ENCODE results near the gene MRPS5. TPM values are rescaled to one million over a fixed set of nuclear protein-coding genes. Genes with fewer than 3 reads are reported as not detected.

MRPS5 gene
- total RNA-seq, 1 experiment from 2014 or later = 103 TPM

DNA sequence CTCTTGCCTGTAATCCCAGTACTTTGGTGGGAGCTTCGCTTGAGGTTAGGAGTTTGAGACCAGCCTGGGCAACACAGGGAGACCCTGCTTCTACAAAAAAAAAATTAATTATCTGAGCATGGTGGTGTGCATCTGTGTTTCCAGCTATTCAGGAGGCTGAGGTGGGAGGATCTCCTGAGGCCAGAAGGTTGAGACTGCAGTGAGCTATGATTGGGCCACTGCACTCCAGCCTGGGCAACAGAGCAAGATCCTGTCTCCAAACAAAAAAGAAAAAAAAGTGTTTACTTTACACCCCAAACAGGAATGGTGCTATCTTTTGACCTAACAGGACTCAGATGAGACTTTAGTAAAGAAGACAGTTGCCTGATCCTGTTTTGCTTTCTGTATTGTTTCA lies 60.5 kb downstream of the MRPS5 start:
- DNase-seq (ENCODE audit: low spot score) = no peak

DNA sequence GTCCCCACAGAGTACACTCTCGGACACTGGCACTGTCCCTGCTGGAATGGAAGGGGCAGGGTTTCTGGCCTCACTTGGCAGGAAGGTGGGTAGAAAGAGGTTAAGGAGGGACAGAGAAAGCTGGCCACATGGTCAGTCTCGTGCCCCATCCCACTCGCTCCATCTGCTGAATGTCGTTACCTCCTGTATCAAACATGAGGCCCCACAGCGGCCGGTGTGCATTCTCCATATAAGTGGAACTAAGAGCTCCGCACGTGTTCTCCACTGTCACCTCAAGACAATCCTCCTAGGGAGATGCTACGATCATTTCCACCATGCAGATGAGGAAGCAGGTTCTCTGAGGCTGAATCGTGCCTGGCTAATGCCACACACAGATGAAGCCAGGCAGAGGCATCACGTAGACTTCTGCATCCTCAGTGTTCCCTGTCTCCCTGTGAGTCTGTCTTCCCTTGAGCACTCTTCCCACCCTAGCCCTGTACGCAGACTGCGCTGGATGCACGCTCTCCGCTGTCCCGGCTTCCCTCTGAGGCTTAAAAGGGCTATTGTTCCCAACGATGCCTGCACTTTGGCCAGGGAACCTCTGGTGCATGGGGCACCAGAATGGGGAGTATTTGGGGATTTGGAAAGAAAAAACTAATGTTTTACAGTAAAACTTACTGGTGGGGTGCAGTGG lies 61.0 kb downstream of the MRPS5 start:
- no peak for DNase-seq (ENCODE audit: low spot score)

DNA sequence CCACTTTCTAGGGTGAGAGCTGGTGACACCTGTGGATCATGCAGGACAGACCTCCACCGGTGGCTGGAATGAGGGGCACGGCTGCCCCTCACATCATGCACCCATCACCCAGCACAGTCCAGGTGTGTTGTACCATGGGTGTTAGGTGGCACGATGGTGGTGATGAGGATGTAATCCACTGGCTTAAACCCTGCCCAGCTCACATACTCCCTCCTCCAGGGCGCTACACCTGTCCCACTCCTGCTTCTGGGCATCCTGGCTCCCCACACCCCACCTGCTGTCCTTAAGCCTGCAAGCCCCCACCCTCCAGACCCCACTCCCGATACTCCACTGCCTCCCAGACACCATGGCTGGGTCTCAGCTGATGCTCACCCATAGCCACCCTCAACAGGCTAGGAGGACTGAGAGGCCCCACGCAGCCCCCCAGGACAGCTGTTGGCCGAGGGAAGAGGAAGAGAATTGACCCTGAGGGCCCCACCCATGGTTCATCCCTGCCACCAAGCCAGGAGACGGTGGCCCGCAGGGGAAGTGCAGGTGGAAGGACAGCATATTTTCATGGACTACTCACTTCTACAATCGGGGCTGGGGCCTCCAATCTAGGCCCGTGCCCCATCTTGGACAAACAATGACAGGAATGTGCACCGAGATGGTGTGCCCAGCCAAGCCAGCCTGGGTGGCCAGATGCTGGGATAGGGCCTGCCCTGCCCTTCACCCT lies 61.8 kb downstream of the MRPS5 start:
- peak; percentile 26 for DNase-seq (ENCODE audit: low spot score)

DNA sequence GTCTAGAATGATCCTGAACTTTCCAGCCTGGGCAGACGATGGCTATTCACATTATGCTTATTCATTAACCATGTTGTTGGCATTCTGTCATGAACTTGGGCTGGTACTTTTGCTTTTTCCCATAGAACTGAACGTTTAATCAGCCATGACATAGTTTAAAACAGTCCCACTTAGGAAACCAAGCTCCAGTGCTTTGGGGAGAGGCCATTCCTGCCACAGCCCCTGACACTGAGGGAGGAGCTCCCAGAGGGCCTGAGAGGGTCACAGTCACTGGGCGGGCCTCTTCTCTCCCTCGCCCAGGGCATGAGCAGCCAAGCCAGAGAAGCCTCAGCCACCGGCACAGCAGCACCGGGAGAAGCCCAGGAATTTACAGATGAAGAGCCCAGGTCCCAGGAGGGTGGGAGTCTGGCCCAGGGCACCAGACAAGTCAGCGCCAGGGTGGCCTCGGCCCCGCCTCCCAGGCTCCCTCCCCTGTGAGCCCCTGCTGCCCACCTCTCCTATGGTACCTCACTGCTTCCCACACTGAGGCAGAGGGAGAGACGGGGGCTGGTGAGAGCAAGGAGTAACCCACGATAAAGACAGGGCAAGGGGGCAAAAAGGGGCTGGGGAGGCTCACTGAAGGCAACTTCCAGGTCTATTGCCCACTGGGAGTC lies 62.5 kb downstream of the MRPS5 start:
- no peak for DNase-seq (ENCODE audit: low spot score)

DNA sequence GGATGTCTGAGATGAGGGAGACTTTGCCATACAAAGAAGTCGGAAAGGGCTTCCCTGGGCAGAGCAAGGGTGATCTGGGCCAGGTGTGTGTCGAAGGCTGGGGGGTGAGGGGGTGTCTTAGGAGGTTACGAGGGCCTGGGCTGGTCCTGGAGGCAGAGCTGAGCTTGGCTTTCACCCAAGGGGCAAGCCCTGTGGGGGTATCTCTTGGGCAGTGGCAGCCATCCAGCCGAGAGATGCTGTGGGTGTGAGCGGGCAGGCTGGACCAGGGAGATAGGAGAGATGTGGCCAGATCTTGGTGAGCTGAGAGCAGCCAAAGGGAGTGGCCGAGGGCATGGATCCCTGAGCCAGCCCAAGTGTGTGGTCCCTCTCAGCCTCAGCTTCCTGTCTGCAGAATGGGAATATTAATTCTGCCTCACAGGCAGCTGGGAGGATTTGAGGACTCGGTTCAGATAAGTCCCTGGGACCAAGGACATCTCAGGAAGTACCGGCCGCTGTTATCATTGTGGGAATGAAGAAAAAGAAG lies 63.1 kb downstream of the MRPS5 start:
- no peak for DNase-seq (ENCODE audit: low spot score)

DNA sequence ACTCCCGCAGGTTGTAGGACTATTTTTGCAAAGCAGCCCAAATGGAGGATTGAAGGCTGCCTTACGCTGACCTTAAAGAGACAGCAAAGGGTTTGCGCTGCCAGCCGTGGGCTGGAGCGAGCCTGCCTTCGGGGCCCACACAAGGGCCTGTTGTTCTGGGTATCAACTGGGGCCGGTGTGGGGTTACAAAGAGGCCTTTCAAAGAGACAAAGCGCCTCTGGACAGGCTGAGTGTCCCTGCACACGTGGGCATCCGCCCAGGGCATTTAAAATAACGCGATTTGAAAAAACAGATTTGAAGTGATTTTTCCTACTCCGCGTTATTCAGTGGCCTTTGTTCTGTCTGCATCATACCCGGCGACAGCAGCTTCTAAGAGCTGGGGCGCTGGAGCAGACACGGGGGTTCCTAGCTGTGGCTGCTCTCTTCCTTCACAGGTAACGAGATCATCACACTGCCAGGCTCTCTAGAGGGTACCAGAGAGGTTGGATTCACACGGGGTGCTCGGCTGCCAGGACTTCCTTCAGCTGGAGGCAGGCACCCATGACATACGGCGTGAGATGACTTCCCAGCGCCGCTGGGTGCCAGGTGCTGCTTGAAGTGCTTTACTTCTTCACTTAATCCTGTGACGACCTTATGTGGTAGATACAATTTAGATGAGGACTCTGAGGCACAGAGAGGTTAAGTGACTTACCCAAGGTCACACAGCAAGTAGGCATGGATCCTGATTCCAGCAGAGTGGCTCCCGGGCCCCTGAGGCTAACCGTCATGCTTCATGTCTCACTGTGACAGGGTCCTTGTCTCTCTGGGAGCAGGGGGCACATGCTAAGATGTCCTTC lies 63.9 kb downstream of the MRPS5 start:
- no peak for DNase-seq (ENCODE audit: low spot score)

DNA sequence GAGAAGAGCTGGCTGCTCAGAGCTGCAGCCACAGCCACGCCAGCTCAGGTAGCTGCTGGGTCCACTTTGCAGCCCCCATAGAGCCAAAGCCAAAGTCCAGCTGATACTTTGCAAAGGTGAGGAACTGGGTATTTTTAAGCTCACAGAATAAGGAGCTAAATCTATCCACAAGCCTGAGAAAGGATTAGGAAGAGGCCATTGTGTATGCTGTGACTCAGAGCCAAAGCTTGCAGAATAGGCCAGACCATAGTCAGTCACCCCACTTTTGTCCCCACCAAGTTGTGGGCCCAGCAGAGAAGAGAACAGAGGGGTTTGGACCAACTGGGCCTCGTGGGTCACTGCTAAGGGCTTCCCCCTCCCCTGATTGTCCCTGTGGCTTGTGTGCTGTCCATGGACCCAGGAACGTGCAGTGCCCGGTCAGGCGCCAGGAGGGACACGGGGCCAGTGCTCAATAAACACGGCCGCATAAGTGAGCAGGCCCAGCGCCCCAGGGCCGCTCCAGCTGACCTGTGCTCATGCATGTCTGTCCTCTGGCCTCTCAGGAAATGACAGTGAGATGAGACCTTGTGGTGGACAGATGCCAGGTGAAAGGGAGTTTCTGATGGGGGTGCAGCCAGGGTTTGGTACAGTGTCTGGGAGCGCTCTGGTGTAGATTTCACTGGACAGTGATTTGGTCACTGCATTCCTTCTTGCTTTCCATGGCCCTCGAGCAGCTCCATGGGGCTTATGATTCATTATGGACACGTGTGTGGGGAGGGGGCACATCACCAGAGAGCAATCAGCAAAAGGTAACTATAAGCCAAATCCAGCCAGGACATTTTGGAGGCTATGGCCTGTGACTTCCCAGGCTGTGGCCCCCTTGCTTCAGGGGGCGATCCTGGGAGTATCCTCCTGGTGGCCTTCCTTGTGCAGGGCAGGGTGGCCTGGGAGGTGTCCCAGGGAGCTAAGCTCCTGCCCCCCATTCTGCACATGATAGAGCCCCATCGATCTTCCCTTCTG lies 64.8 kb downstream of the MRPS5 start:
- DNase-seq (ENCODE audit: low spot score) = no peak

DNA sequence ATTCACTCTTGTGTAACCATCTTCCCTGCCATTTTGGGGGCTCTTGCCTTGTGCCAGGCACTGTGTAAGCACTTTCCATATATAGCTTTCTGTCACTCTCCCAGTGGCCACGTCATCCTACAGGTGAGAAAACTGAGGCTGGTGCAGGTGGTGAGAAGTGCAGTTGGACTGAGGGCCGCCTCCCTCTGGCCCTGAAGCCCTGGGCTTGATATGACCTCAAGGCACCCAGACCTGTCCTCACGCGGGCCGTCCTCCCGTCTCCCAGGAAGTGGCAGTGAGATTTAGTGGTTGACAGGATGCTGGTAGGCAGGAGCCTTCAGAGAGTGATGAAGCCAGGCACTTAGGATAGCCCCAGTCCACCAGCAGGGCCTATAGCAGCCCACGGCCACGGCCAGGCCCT lies 65.6 kb downstream of the MRPS5 start:
- DNase-seq (ENCODE audit: low spot score) = no peak

DNA sequence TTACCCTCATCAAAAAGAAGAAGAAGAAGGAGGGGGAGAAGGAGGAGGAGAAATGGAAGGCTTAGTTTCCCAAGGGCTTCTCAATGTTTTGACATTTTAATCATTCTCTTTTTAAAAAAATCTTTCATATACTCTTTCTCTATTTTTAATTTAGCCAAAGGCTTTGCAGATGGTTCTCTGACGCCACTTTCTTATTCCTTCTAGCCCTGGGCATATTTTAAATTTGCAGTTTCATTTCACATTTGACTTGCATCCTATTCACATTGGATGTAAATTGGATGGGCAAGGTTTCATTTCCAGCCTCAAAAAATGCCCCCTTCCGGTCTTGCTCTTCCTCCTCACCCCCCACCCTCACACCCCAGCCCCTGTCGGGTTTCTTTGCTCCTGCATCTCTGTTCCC lies 66.3 kb downstream of the MRPS5 start:
- DNase-seq (ENCODE audit: low spot score) = no peak

DNA sequence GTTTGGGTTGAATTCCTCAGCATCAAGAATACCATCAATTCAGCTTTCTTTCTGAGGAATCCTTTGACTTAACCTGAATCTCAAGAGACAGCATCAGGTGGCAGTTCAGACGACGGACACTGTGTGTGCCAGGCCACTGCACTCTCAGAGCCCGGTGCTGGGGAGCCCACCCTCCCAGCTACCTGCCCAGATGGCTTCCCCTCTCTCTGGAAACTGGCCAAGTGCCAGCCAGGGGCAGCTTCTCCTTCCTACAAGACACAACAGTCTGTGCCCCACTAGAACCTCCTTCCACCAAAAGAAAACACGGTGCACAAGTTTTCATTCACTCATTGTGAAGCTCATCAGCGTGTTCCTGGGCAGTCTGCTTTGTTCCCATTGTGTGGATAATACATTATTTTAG lies 67.6 kb downstream of the MRPS5 start:
- DNase-seq (ENCODE audit: low spot score) = no peak

DNA sequence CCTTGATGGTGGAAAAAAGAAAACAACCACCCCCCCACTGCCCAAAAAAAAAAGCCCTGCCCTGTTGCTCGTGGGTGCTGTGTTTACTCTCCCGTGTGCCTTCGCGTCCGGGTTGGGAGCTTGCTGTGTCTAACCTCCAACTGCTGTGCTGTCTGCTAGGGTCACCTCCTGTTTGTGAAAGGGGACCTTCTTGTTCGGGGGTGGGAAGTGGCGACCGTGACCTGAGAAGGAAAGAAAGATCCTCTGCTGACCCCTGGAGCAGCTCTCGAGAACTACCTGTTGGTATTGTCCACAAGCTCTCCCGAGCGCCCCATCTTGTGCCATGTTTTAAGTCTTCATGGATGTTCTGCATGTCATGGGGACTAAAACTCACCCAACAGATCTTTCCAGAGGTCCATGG lies 68.1 kb downstream of the MRPS5 start:
- peak; percentile 58 for DNase-seq (ENCODE audit: low spot score)

DNA sequence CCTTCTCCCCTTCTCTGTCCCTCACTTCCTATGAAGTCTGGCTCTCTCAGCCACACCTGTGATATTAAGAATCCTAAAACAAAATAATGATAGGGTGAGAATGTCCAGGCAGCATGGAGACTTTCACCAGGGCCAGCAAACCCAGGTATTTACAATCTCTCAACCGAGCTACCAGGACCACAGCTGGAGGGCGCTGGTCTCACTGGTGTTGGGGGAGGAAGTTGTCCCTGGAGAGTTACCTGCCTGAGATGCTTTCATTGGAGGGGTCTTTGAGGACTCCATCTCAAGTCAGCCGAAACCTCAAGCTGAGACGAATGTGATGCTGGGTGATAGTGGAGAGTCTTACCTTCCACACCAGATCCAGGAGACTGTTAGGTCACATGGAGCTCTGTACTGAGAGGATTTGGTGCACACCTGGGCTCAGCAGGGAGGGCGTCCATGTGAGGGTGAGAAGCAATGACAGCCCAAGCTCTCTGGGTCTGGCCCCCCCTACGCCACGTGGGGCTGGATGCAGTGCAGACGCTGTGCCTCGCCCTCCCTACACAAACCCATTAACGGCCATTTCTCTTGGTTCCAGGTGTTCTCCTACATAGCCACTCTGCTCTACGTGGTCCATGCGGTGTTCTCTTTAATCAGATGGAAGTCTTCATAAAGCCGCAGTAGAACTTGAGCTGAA lies 68.7 kb downstream of the MRPS5 start:
- no peak for DNase-seq (ENCODE audit: low spot score)

DNA sequence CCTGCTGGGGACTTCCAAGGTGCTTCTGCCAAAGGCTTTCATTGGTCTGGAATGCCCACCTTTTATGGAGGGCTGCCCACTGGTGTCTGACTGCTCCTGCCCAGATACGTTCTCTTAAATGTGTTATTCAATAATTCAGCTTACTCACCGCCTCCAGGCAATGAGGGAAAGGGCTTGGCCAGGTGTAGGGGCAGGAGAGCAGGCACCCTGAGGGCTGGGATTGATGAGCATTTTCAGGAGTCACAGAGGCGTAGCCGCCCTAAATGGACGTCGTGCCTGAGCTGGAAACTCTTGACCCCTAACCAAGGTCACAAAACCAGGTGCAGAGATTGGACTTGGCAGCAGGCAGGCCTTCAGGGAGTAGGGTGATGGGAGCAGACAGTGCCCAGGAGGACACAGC lies 69.3 kb downstream of the MRPS5 start:
- no peak for DNase-seq (ENCODE audit: low spot score)

DNA sequence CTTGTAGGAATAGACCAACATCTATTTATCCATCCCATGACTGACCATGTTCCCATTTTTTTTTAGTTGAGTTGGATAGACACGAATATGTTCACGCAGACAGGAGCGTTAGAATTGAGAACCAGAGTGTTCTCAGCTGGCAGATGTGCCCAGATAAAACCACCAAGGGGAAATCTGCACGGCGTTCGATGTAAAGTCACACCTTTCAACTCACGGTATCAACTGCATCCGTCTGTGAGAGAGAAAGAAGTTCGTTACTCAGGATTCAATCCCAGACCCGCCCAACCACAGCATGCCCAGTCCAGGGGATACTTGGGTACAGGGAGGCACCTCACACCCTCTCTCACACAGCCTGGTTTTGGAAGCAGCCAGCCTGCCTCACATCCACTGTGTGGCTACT lies 70.0 kb downstream of the MRPS5 start:
- no peak for DNase-seq (ENCODE audit: low spot score)

DNA sequence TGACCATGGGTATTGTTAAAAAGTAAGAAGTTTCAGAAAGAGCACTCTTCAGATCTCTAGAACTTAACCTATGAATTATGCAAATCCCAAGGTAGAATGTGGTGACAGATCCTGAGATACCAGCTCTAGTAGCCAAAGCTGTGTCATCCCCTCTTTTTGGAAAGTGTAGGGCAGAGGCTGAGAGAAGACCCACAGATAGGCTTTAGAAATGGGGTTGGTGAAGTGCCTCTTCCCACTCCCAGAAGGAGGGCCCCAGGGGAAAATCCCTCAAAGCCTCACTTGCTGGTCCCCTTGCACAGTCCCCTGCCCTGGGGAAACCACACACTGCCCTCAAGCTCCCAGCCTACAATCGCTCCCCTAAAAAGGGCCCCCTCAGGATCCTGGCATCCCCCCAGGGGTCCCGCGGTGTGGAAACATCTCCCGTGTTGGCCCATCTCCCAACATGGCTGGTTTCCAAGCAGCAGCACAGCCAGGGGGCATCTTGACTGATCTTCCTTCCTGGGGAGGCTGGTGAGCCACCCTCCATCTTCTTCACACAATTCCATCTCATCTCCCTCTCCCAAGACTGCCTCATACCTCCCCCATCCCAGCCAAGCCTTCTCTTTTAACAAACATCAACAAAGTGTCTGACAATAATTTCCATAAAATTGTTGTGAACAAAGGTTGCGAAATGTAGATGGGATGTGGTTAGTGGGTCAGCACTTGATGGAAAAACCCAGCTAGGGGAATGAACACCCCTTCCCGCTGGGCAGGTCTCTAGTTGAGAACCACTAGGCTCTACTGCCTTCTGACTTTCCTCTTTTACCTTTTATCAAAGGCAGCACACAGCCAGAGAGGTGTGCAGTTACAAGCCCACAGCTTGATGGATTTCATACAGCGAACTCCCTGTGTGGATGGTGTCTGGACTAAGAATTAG lies 71.0 kb downstream of the MRPS5 start:
- DNase-seq (ENCODE audit: low spot score) = no peak

DNA sequence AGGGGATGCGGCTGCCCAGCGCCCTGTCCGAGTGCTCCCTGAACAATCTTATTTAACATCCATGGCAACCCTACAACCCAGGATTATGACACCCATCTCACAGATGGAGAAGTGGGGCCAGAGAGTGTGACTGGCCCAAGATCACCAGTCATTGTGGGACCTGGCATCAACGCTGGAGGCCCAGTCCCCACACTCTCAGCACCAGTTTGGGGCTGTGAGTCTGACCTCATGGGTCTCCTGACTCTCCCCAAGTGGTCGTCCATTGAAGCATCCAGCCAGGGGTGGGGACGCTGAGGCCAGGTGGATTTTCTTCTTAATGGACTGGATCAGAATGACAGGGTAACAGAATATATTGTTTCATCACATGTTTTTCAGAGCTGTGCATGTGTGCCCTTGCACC lies 71.6 kb downstream of the MRPS5 start:
- no peak for DNase-seq (ENCODE audit: low spot score)

DNA sequence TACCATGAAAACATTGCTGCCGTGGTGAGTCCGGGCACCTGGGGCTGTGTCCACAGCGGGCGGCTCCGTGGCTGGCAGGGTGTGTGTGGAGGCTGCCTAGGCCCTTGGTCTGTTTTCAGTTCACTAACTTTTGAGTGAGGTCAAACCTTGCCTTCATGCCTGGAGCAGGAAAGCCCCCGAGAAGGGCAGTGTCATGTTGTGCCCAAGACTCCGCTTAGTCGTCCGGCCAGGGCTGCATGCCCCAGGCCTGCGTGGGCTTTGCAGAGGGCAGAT lies 72.0 kb downstream of the MRPS5 start:
- no peak for DNase-seq (ENCODE audit: low spot score)

DNA sequence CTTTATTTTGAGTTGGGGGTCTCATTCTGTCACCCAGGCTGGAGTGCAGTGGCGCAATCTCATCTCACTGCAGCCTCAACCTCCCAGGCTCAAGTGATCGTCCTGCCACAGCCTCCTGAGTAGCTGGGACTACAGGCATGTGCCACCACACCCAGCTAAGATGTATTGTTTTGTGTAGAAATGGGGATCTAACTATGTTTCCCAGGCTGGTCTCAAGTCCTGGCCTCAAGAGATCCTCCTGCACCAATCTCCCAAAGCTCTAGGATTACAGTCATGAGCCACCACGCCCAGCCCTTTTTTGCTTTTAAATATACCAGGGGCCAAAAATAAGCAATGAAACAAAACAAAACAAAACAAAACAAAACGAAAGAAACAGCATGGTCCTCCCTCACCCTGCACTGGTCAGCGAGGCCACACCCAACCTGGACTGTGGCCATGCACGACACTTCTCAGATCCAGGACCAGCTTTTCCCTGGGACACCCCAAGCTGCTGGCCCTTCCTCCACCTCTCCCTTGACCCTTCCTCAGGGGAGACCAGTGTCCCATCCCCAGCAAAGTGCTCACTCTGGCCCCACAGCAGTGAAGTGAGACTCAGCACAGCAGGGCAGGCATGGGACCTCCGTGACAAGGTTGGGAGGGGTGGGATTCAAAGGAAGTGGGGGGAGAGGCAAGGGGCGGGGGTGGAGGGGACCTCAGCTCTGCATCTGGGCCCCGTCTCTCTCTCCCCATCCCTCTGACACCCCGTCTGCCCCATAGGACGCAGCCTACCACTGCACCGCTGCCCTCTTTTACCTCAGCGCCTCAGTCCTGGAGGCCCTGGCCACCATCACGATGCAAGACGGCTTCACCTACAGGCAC lies 72.6 kb downstream of the MRPS5 start:
- no peak for DNase-seq (ENCODE audit: low spot score)

All from HT-29 (cell line).